Skeletal muscle satellite cell (primary cell): ENCODE results near the gene IL18RAP. TPM values are rescaled to one million over a fixed set of nuclear protein-coding genes. Genes with fewer than 3 reads are reported as not detected.

Source experiments
- H3K27me3 ChIP-seq: 2 replicates; pipeline ENCODE4 v1.7.0; 2013; ENCODE audit warnings: low read length; ENCODE audit not compliant: control insufficient read depth, insufficient read depth
- H3K36me3 ChIP-seq: 2 replicates; pipeline ENCODE4 v1.7.0; 2013; ENCODE audit warnings: mild to moderate bottlenecking, control low read depth, low read length; ENCODE audit not compliant: insufficient read depth
- H3K4me1 ChIP-seq: 2 replicates; pipeline ENCODE4 v1.7.0; 2013; ENCODE audit warnings: low read length; ENCODE audit not compliant: control insufficient read depth, insufficient read depth
- H3K4me2 ChIP-seq: 2 replicates; pipeline ENCODE4 v1.7.0; 2013; ENCODE audit warnings: mild to moderate bottlenecking, low read length
- H3K4me3 ChIP-seq: 2 replicates; pipeline ENCODE4 v1.7.0; 2013; ENCODE audit warnings: low read length
- H3K9ac ChIP-seq: 2 replicates; pipeline ENCODE4 v1.7.0; 2013; ENCODE audit warnings: mild to moderate bottlenecking, low read depth, low read length, moderate library complexity
- H3K9me3 ChIP-seq: replicated peaks from 2 replicates; pipeline ENCODE4 v1.7.0; 2013; ENCODE audit warnings: mild to moderate bottlenecking, control low read depth, low read length
- small RNA-seq: library from RNA; depleted of rRNA; stranded (forward); fragments of <200 nt; gene quantifications from one replicate; pipeline ENCODE3, GENCODE V24; 2012

Gene IL18RAP

GRCh38 chr2:102485147-102485785 lies 62.3 kb downstream of the IL18RAP start:
- no peaks in the 10 kb centered on the region for H3K36me3 ChIP-seq
- no peak overlapping the region for H3K4me2 ChIP-seq
- no peaks in the 10 kb centered on the region for H3K9me3 ChIP-seq
- no peak overlapping the region for H3K9ac ChIP-seq
- peaks cover 16% of the 10 kb centered on the region for H3K27me3 ChIP-seq
- H3K4me3 ChIP-seq = no peak overlapping the region
- H3K4me1 ChIP-seq = peaks cover 11% of the 10 kb centered on the region

- peaks cover 11% of the 10 kb centered on the region for H3K4me1 ChIP-seq
- H3K27me3 ChIP-seq = peaks cover 17% of the 10 kb centered on the region
- no peaks in the 10 kb centered on the region for H3K36me3 ChIP-seq
- H3K9ac ChIP-seq = no peak overlapping the region
- H3K4me3 ChIP-seq = no peak overlapping the region
- H3K4me2 ChIP-seq = no peak overlapping the region
- no peaks in the 10 kb centered on the region for H3K9me3 ChIP-seq
These were observed 64.2 kb downstream of the IL18RAP start for GRCh38 chr2:102486941-102487702.

- no peaks in the 10 kb centered on the region for H3K36me3 ChIP-seq
- H3K9ac ChIP-seq = no peak overlapping the region
- no peaks in the 10 kb centered on the region for H3K9me3 ChIP-seq
- peaks cover 11% of the 10 kb centered on the region for H3K4me1 ChIP-seq
- no peak overlapping the region for H3K4me2 ChIP-seq
- no peak overlapping the region for H3K4me3 ChIP-seq
- peaks cover 17% of the 10 kb centered on the region for H3K27me3 ChIP-seq
These were observed 65.0 kb downstream of the IL18RAP start for GRCh38 chr2:102487761-102488462.

- no peaks in the 10 kb centered on the region for H3K36me3 ChIP-seq
- H3K4me2 ChIP-seq = no peak overlapping the region
- no peaks in the 10 kb centered on the region for H3K9me3 ChIP-seq
- H3K27me3 ChIP-seq = peaks cover 17% of the 10 kb centered on the region
- H3K4me3 ChIP-seq = no peak overlapping the region
- H3K4me1 ChIP-seq = peaks cover 11% of the 10 kb centered on the region
- H3K9ac ChIP-seq = no peak overlapping the region
These were observed 66.7 kb downstream of the IL18RAP start for GRCh38 chr2:102489646-102490045.

- Histone ChIP-seq H3K9me3 (no peaks in the 10 kb centered on the region), H3K9ac (no peak overlapping the region), H3K27me3 (peaks cover 10% of the 10 kb centered on the region), H3K4me2 (no peak overlapping the region), H3K36me3 (no peaks in the 10 kb centered on the region), H3K4me3 (no peak overlapping the region), H3K4me1 (peaks cover 10% of the 10 kb centered on the region)
These were observed 69.0 kb downstream of the IL18RAP start for GRCh38 chr2:102492006-102492405.

- Histone ChIP-seq H3K36me3 (no peaks in the 10 kb centered on the region), H3K4me1 (no peaks in the 10 kb centered on the region), H3K27me3 (peaks cover 18% of the 10 kb centered on the region), H3K9ac (no peak overlapping the region), H3K4me2 (no peak overlapping the region), H3K4me3 (no peak overlapping the region), H3K9me3 (no peaks in the 10 kb centered on the region)
These were observed 71.6 kb downstream of the IL18RAP start for GRCh38 chr2:102494570-102494969.

- Histone ChIP-seq H3K27me3 (peaks cover 19% of the 10 kb centered on the region), H3K36me3 (no peaks in the 10 kb centered on the region), H3K4me3 (no peak overlapping the region), H3K9me3 (no peaks in the 10 kb centered on the region), H3K4me2 (no peak overlapping the region), H3K4me1 (no peaks in the 10 kb centered on the region), H3K9ac (no peak overlapping the region)
These were observed 75.5 kb downstream of the IL18RAP start for GRCh38 chr2:102498414-102498813.

GRCh38 chr2:102499558-102499957 lies 76.6 kb downstream of the IL18RAP start:
- Histone ChIP-seq H3K4me1 (no peaks in the 10 kb centered on the region), H3K9ac (no peak overlapping the region)

More at GRCh38 chr2:102499558-102499957, 76.6 kb downstream of the IL18RAP start:
- H3K36me3 ChIP-seq = no peaks in the 10 kb centered on the region
- H3K27me3 ChIP-seq = peaks cover 19% of the 10 kb centered on the region
- no peak overlapping the region for H3K4me2 ChIP-seq
- H3K4me3 ChIP-seq = no peak overlapping the region
- H3K9me3 ChIP-seq = no peaks in the 10 kb centered on the region

Small RNA genes lying within 50 kb of the gene (small RNA-seq; reads per million reads assigned to genes)
- not detected for gene MIR4772
